Gastrocnemius medialis (tissue), 4 donors: Measurements from ENCODE around the gene SLK. TPM values are rescaled to one million over a fixed set of nuclear protein-coding genes. Genes with fewer than 3 reads are reported as not detected.

Experiments
- ATAC-seq, 2 donors: fragments of 150-250 bp; one replicate each; pipeline ENCODE4 v1.9.1; 2016
- DNase-seq, 2 donors: peaks; one replicate each; pipeline ENCODE4 v3.0.0-alpha.2; 2019
- H3K27ac ChIP-seq, 4 donors: fragments of 200-600 bp; sonication (generic); 1 replicate in 1 of 4; 2 replicates in 3 of 4; pipeline ENCODE4 v1.5.1; 2016 to 2018; ENCODE audit warnings: mild to moderate bottlenecking in 2 of 4, moderate library complexity in 1 of 4
- H3K27me3 ChIP-seq, 3 donors: fragments of 200-600 bp; sonication (generic) in 2 of 3; 1 replicate in 1 of 3; 2 replicates in 2 of 3; pipeline versions ENCODE4 v1.5.1 to v1.6.0; 2016 to 2019; ENCODE audit warnings: mild to moderate bottlenecking in 1 of 3, moderate library complexity in 1 of 3
- H3K36me3 ChIP-seq, 2 donors: fragments of 200-600 bp; sonication (generic) in 1 of 2; one replicate each; pipeline ENCODE4 v1.5.1; 2017 to 2018
- H3K4me1 ChIP-seq, 2 donors: fragments of 200-600 bp; sonication (generic) in 1 of 2; one replicate each; pipeline ENCODE4 v1.5.1; 2016 to 2017; ENCODE audit warnings: mild to moderate bottlenecking in 2 of 2
- H3K4me3 ChIP-seq, 4 donors: fragments of 200-600 bp; sonication (generic) in 3 of 4; 1 replicate in 1 of 4; 2 replicates in 3 of 4; pipeline ENCODE4 v1.5.1; 2016 to 2019; ENCODE audit warnings: mild to moderate bottlenecking in 2 of 4
- H3K9me3 ChIP-seq, 3 donors: fragments of 200-600 bp; sonication (generic) in 2 of 3; 1 replicate in 1 of 3; 2 replicates in 2 of 3; pipeline ENCODE4 v1.5.1; 2016 to 2019
- CTCF ChIP-seq, 5 experiments: fragments of 450-650 bp in 3 of 5; fragments of 200-600 bp in 2 of 5; sonication (generic) in 2 of 5; IDR thresholded peaks in 4 of 5; conservative IDR thresholded peaks in 1 of 5; 1 replicate in 4 of 5; 2 replicates in 1 of 5; pipeline ENCODE4 v1.5.1; 2016 to 2019; ENCODE audit warnings: antibody characterized with exemption in 5 of 5, mild to moderate bottlenecking in 3 of 5, moderate library complexity in 3 of 5
- POLR2A ChIP-seq, 2 donors: fragments of 450-650 bp; IDR thresholded peaks; one replicate each; pipeline ENCODE4 v1.6.1; 2017; ENCODE audit warnings: antibody characterized with exemption in 2 of 2, mild to moderate bottlenecking in 2 of 2, moderate library complexity in 2 of 2
- in situ Hi-C, 4 donors: fragments of 200-750 bp; cut with MboI; loops; one replicate each; pipeline versions ENCODE4 v1.15.0 to v1.8.0; 2017; ENCODE audit warnings: low sequenced_read_pairs in 4 of 4
- intact Hi-C: fragments of 100-400 bp; cut with DNase I; formaldehyde crosslinking; loops from one replicate; pipeline ENCODE4 v1.15.1; 2023; ENCODE audit warnings: low total_unique reads
- total RNA-seq, 4 donors: library from RNA; depleted of rRNA; stranded (reverse); fragments of >200 nt; gene quantifications; one replicate each; pipeline versions ENCODE4 v1.1.0 to v1.2.3, GENCODE V29; 2016

The SLK gene
- total RNA-seq, 4 donors from 2014 or later = 43.3 to 53.3 (median 49.8) TPM

- Histone ChIP-seq H3K4me1 (no peaks in the 10 kb centered on the region), H3K27ac (no peak overlapping the region), H3K4me3 (no peak overlapping the region), H3K9me3 (no peaks in the 10 kb centered on the region), H3K36me3 (no peaks in the 10 kb centered on the region), H3K27me3 (no peaks in the 10 kb centered on the region)
- TF ChIP-seq CTCF (IDR thresholded peaks at IDR 0.05 in 4 of 5, conservative IDR thresholded peaks at IDR 0.05 in 1 of 5) = no peak
- no peak for TF ChIP-seq POLR2A (IDR thresholded peaks at IDR 0.05)
- in situ Hi-C loops (loop anchor here in 1 of 4 donors (25.0 kb wide), 1 partner anchor 179 kb away; the partner anchor contains the start of gene SFR1), intact Hi-C loops (no loop called here)
- DNase-seq = no peak
- no peak for ATAC-seq
Measured at GRCh38 chr10:103933557-103934121, 33.3 kb upstream of the SLK start.

- in situ Hi-C loops = loop anchor here in 1 of 4 donors (25.0 kb wide), 1 partner anchor 178 kb away; the partner anchor contains the start of gene SFR1
- intact Hi-C loops = no loop called here
- no peaks in the 10 kb centered on the region for H3K4me1 ChIP-seq
- H3K36me3 ChIP-seq = no peaks in the 10 kb centered on the region
- no peaks in the 10 kb centered on the region for H3K27me3 ChIP-seq
- TF ChIP-seq POLR2A (IDR thresholded peaks at IDR 0.05) = no peak
- no peak for TF ChIP-seq CTCF (IDR thresholded peaks at IDR 0.05 in 4 of 5, conservative IDR thresholded peaks at IDR 0.05 in 1 of 5)
- no peaks in the 10 kb centered on the region for H3K9me3 ChIP-seq
- H3K27ac ChIP-seq = no peak overlapping the region
- DNase-seq = no peak
- no peak overlapping the region for H3K4me3 ChIP-seq
- ATAC-seq = no peak
Measured at GRCh38 chr10:103934308-103934707, 32.6 kb upstream of the SLK start.

- TF ChIP-seq POLR2A (IDR thresholded peaks at IDR 0.05) (no peak), CTCF (IDR thresholded peaks at IDR 0.05 in 4 of 5, conservative IDR thresholded peaks at IDR 0.05 in 1 of 5) (no peak)
- Histone ChIP-seq H3K9me3 (no peaks in the 10 kb centered on the region), H3K4me1 (no peaks in the 10 kb centered on the region), H3K4me3 (no peak overlapping the region), H3K36me3 (no peaks in the 10 kb centered on the region), H3K27ac (no peak overlapping the region), H3K27me3 (no peaks in the 10 kb centered on the region)
- intact Hi-C loops (no loop called here), in situ Hi-C loops (loop anchor here in 1 of 4 donors (25.0 kb wide), 1 partner anchor 176 kb away; the partner anchor contains the start of gene SFR1)
- ATAC-seq (no peak), DNase-seq (no peak)
Measured at GRCh38 chr10:103936022-103936421, 30.9 kb upstream of the SLK start.

- TF ChIP-seq CTCF (IDR thresholded peaks at IDR 0.05 in 4 of 5, conservative IDR thresholded peaks at IDR 0.05 in 1 of 5) = no peak
- no peak for TF ChIP-seq POLR2A (IDR thresholded peaks at IDR 0.05)
- no peaks in the 10 kb centered on the region for H3K36me3 ChIP-seq
- no peaks in the 10 kb centered on the region for H3K9me3 ChIP-seq
- no peak overlapping the region for H3K4me3 ChIP-seq
- no peaks in the 10 kb centered on the region for H3K4me1 ChIP-seq
- intact Hi-C loops (no loop called here), in situ Hi-C loops (loop anchor here in 1 of 4 donors (25.0 kb wide), 1 partner anchor 173 kb away; the partner anchor contains the start of gene SFR1)
- DNase-seq = no peak
- no peak for ATAC-seq
- no peak overlapping the region for H3K27ac ChIP-seq
- no peaks in the 10 kb centered on the region for H3K27me3 ChIP-seq
Measured at GRCh38 chr10:103939522-103939921, 27.4 kb upstream of the SLK start.
